Panc1 (cell line): ENCODE data around the gene PRRT4. TPM values are rescaled to one million over a fixed set of nuclear protein-coding genes. Genes with fewer than 3 reads are reported as not detected.

Experiments used
- ATAC-seq: fragments of 200-7000 bp; cut with Tn5 transposase; 2 replicates; pipeline ENCODE4 v1.9.1; 2020; ENCODE audit warnings: mild to moderate bottlenecking, moderate library complexity
- BruUV-seq: library from RNA; stranded (reverse); fragments of 400-500 nt; replicated peaks from 2 replicates; lab custom pipeline; 2021; lab: Mats Ljungman, UMichigan
- CTCF ChIA-PET: fragments of 300-600 bp; sonication (Branson Sonifier 250); formaldehyde crosslinking; loops from one replicate; lab custom pipeline; 2022; ENCODE audit warnings: antibody characterized with exemption; lab: Charles Lee
- POLR2A ChIA-PET: fragments of 300-600 bp; sonication (Branson Sonifier 250); formaldehyde crosslinking; loops from one replicate; lab custom pipeline; 2022; ENCODE audit warnings: antibody characterized with exemption; lab: Charles Lee
- DNase-seq: peaks from one replicate; pipeline ENCODE4 v3.0.0-alpha.2; 2010; ENCODE audit warnings: low read depth, low spot score
- H3K27ac ChIP-seq: 2 replicates; pipeline ENCODE4 v1.5.1; 2011; ENCODE audit warnings: mild to moderate bottlenecking, low read length, inconsistent platforms
- H3K27me3 ChIP-seq: fragments of 200-500 bp; sonication (Bioruptor generic); 2 replicates; pipeline ENCODE4 v1.6.0; 2014; ENCODE audit warnings: low read length, inconsistent platforms; ENCODE audit not compliant: control insufficient read depth, insufficient read depth
- H3K36me3 ChIP-seq: fragments of 200-500 bp; sonication (Bioruptor generic); 2 replicates; pipeline ENCODE4 v1.5.1; 2014; ENCODE audit warnings: inconsistent platforms, mild to moderate bottlenecking, low read length, moderate library complexity; ENCODE audit not compliant: control insufficient read depth, insufficient read depth
- H3K4me1 ChIP-seq: 2 replicates; pipeline ENCODE4 v1.5.1; 2011; ENCODE audit warnings: inconsistent platforms, mild to moderate bottlenecking, low read length, moderate library complexity; ENCODE audit not compliant: control insufficient read depth, insufficient read depth
- H3K4me3 ChIP-seq, 2 experiments: 2 replicates each; pipeline ENCODE4 v1.5.1; 2011 to 2012; ENCODE audit warnings: low read depth in 2 of 2, low read length in 2 of 2, mild to moderate bottlenecking in 2 of 2, inconsistent platforms in 1 of 2, moderate library complexity in 1 of 2
- H3K9me3 ChIP-seq: fragments of 200-500 bp; sonication (Bioruptor generic); 2 replicates; pipeline ENCODE4 v1.5.1; 2014; ENCODE audit warnings: low read depth, mild to moderate bottlenecking, inconsistent platforms, low read length, moderate library complexity; ENCODE audit not compliant: control insufficient read depth, insufficient read depth
- CTCF ChIP-seq: fragments of 450-650 bp; IDR thresholded peaks from 2 replicates; pipeline ENCODE4 v1.5.1; 2017; ENCODE audit warnings: mild to moderate bottlenecking
- POLR2AphosphoS5 ChIP-seq: IDR thresholded peaks from 2 replicates; pipeline ENCODE4 v1.6.1; 2012; ENCODE audit warnings: mild to moderate bottlenecking, low read depth, low read length, moderate library complexity
- SIN3A ChIP-seq: IDR thresholded peaks from 2 replicates; pipeline ENCODE4 v1.6.1; 2012; ENCODE audit warnings: low read depth, mild to moderate bottlenecking, low read length, moderate library complexity, borderline replicate concordance; ENCODE audit not compliant: insufficient read depth
- TCF7L2 ChIP-seq: IDR thresholded peaks from 2 replicates; pipeline ENCODE4 v1.6.1; 2011; ENCODE audit warnings: mild to moderate bottlenecking, low read depth, low read length, inconsistent platforms
- in situ Hi-C: cut with HindIII; loops from 2 replicates; pipeline ENCODE4 v1.10.0; 2016; ENCODE audit warnings: low sequenced_read_pairs, low pct_unique_long_range_greater_than_20kb
- intact Hi-C: fragments of 100-400 bp; cut with micrococcal nuclease; formaldehyde crosslinking; loops from one replicate; pipeline ENCODE4 v1.10.0; 2022; ENCODE audit not compliant: unreplicated experiment
- total RNA-seq: library from RNA; stranded (reverse); gene quantifications from one replicate; pipeline ENCODE4 v1.2.1, GENCODE V29; 2021; ENCODE audit not compliant: unreplicated experiment
- TF ChIP-seq, protein P1 (sequence below), 2 experiments: IDR thresholded peaks; 2 replicates each; pipeline ENCODE4 v1.6.1; 2011 to 2012; ENCODE audit warnings: low read depth in 2 of 2, control low read depth in 1 of 2, low read length in 1 of 2, mild to moderate bottlenecking in 1 of 2, moderate library complexity in 1 of 2; ENCODE audit not compliant: insufficient read depth in 1 of 2

The PRRT4 gene
- total RNA-seq, 1 experiment from 2014 or later = 0.77 TPM

GRCh38 chr7:128358233-128358632 lies 3.3 kb downstream of the PRRT4 start:
- Histone ChIP-seq H3K36me3 (no peaks in the 10 kb centered on the region), H3K27ac (no peak overlapping the region), H3K4me1 (no peaks in the 10 kb centered on the region; the same call in 1 of the 2 replicates), H3K4me3 (no peak overlapping the region), H3K9me3 (no peaks in the 10 kb centered on the region), H3K27me3 (peaks cover 3% of the 10 kb centered on the region; the same call in 1 of the 2 replicates)
- in situ Hi-C loops = no loop called here
- ATAC-seq (no peak), DNase-seq (no peak)
- intact Hi-C loops = no loop called here
- ChIA-PET CTCF (interaction anchor here (1.0 to 1.1 kb wide), 2 partner anchors 11 to 29 kb away, joined by 4 to 5 read pairs; no protein-coding TSS in a partner anchor), POLR2A (no interaction called here)
- no TSS peak for BruUV-seq
- TF ChIP-seq, protein P1, sequence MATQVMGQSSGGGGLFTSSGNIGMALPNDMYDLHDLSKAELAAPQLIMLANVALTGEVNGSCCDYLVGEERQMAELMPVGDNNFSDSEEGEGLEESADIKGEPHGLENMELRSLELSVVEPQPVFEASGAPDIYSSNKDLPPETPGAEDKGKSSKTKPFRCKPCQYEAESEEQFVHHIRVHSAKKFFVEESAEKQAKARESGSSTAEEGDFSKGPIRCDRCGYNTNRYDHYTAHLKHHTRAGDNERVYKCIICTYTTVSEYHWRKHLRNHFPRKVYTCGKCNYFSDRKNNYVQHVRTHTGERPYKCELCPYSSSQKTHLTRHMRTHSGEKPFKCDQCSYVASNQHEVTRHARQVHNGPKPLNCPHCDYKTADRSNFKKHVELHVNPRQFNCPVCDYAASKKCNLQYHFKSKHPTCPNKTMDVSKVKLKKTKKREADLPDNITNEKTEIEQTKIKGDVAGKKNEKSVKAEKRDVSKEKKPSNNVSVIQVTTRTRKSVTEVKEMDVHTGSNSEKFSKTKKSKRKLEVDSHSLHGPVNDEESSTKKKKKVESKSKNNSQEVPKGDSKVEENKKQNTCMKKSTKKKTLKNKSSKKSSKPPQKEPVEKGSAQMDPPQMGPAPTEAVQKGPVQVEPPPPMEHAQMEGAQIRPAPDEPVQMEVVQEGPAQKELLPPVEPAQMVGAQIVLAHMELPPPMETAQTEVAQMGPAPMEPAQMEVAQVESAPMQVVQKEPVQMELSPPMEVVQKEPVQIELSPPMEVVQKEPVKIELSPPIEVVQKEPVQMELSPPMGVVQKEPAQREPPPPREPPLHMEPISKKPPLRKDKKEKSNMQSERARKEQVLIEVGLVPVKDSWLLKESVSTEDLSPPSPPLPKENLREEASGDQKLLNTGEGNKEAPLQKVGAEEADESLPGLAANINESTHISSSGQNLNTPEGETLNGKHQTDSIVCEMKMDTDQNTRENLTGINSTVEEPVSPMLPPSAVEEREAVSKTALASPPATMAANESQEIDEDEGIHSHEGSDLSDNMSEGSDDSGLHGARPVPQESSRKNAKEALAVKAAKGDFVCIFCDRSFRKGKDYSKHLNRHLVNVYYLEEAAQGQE (IDR thresholded peaks at IDR 0.05; ENCODE audit: insufficient read depth in 1 of 2, low read depth in 2 of 2, low read length in 1 of 2) = no peak
- TF ChIP-seq CTCF (no peak), SIN3A (no peak)

GRCh38 chr7:128357217-128357613 lies 4.3 kb downstream of the PRRT4 start:
- Histone ChIP-seq H3K4me1 (no peaks in the 10 kb centered on the region; the same call in 1 of the 2 replicates), H3K9me3 (no peaks in the 10 kb centered on the region), H3K4me3 (no peak overlapping the region), H3K27me3 (peaks cover 1% of the 10 kb centered on the region; the same call in 1 of the 2 replicates), H3K36me3 (no peaks in the 10 kb centered on the region), H3K27ac (no peak overlapping the region)
- BruUV-seq = no TSS peak
- ChIA-PET CTCF (interaction anchor here (1.0 to 1.1 kb wide), 2 partner anchors 10 to 30 kb away, joined by 4 to 5 read pairs; no protein-coding TSS in a partner anchor), POLR2A (no interaction called here)
- in situ Hi-C loops (no loop called here), intact Hi-C loops (no loop called here)
- ATAC-seq = no peak
- DNase-seq = no peak
- TF ChIP-seq CTCF (no peak), POLR2AphosphoS5 (no peak), TCF7L2 (no peak), SIN3A (no peak)
- TF ChIP-seq, protein P1 (IDR thresholded peaks at IDR 0.05; ENCODE audit: insufficient read depth in 1 of 2, low read depth in 2 of 2, low read length in 1 of 2) = no peak
